Spinal cord (tissue), 10 donors: Measurements from ENCODE around the gene KIZ. TPM values are rescaled to one million over a fixed set of nuclear protein-coding genes. Genes with fewer than 3 reads are reported as not detected.
"Not testable (repeated sequence)": the region's sequence is repeated elsewhere in the genome, so short reads cannot be mapped to it uniquely, and the experiment has no call there.

ENCODE experiments used
- DNase-seq, 6 donors: peaks; one replicate each; pipeline versions ENCODE4 v3.0.0 to v3.0.0-alpha.2; 2013 to 2015; ENCODE audit warnings: low spot score in 6 of 6, low read depth in 4 of 6
- H3K27ac ChIP-seq: one replicate; pipeline ENCODE4 v1.5.1; 2013; ENCODE audit warnings: low read depth, low read length, control low read depth
- H3K27me3 ChIP-seq: one replicate; pipeline ENCODE4 v1.6.1; 2013; ENCODE audit warnings: low read length; ENCODE audit not compliant: control insufficient read depth, insufficient read depth
- H3K36me3 ChIP-seq: one replicate; pipeline ENCODE4 v1.6.1; 2013; ENCODE audit warnings: low read length; ENCODE audit not compliant: control insufficient read depth, insufficient read depth
- H3K4me1 ChIP-seq: one replicate; pipeline ENCODE4 v1.6.1; 2013; ENCODE audit warnings: low read length; ENCODE audit not compliant: control insufficient read depth, insufficient read depth
- H3K4me3 ChIP-seq: one replicate; pipeline ENCODE4 v1.5.1; 2013; ENCODE audit warnings: low read depth, low read length, control low read depth
- H3K9me3 ChIP-seq: one replicate; pipeline ENCODE4 v1.6.1; 2013; ENCODE audit warnings: low read length; ENCODE audit not compliant: control insufficient read depth, insufficient read depth
- WGBS: methylation state at CpG from one replicate; pipeline ENCODE4 v1.1.5; 2013; ENCODE audit warnings: missing lambda C conversion rate; ENCODE audit not compliant: insufficient coverage; 5-methylcytosine and 5-hydroxymethylcytosine counted together
- polyA plus RNA-seq, 2 donors: library from polyadenylated mRNA; unstranded; fragments of 120-200 nt; gene quantifications; one replicate each; pipeline ENCODE4 v1.2.1, GENCODE V29; 2013; ENCODE audit not compliant: insufficient read length in 2 of 2
- total RNA-seq, 2 donors: library from RNA; depleted of rRNA in 1 of 2; stranded (reverse); fragments of 120-200 nt in 1 of 2; fragments of >200 nt in 1 of 2; gene quantifications; one replicate each; pipeline versions ENCODE4 v1.2.3 to v1.2.4, GENCODE V29; 2013 to 2014
- donor health status: healthy.

The KIZ gene
- total and polyA plus RNA-seq, 4 donors = 27.5 to 38.0 (median 32.1) TPM

DNA sequence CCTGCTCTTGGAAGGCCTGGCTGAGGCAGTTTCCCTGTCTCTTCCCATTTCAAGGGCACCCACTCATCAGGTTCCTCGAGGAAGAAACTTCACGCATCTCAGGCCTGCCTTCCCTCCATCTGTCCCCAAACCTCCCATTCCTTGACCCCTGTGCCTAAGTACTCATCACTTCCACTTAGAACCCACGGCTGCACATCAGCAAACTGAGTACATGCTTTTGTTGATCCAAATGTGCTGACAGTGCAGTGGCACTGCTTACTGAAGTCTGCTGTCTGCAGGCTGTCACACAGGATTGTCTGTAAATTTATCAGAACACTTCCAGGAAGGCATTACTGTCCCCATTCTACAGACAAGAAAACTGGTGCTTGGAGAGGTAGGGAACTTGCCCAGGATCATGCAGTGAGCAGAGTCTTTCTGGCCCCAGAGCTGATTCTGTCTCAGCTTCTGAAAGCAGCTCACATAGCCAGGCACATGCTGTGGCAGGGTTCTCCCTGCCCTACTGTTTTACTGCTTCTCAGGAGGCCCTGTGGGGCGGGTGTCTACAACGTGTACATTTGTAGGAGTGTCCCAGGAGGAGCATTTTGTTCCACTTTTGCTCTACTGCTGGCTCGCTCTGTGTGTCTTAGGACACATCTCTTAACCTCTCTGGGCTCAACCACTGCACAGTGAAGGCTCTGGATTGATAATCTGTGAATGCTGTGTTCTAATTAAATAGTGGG is 113.1 kb downstream of the KIZ start:
- Histone ChIP-seq H3K4me1 (peaks cover 14% of the 10 kb centered on the region), H3K27ac (no peak overlapping the region), H3K36me3 (peaks cover 14% of the 10 kb centered on the region), H3K9me3 (no peaks in the 10 kb centered on the region), H3K4me3 (no peak overlapping the region), H3K27me3 (no peaks in the 10 kb centered on the region)
- DNase-seq = no peak
- 89% methylated on average over 6 of the region's 6 CpGs for WGBS

DNA sequence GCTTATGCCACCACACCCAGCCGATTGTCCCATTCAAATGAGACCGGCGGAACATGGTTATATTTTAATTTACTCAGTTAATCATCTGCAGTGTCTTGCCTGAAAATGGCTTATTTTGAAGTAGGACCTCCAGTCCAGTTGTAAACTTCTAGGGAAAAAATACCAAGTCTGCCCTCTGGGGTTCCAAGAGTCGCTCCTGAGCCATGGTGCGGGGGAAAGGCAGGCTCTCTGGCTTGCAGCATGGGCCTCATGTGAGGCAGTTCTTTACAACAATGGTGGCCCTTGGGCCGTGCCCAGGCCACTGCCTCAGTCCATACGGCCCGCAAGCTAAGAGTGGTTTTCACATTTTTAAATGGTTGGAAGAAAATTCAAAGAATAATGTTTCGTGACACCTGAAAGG is 114.5 kb downstream of the KIZ start:
- no peak for DNase-seq
- no peaks in the 10 kb centered on the region for H3K27me3 ChIP-seq
- WGBS = 99% methylated on average over 6 of the region's 9 CpGs
- no peak overlapping the region for H3K4me3 ChIP-seq
- H3K9me3 ChIP-seq = no peaks in the 10 kb centered on the region
- H3K36me3 ChIP-seq = peaks cover 22% of the 10 kb centered on the region
- no peak overlapping the region for H3K27ac ChIP-seq
- peaks cover 8% of the 10 kb centered on the region for H3K4me1 ChIP-seq

DNA sequence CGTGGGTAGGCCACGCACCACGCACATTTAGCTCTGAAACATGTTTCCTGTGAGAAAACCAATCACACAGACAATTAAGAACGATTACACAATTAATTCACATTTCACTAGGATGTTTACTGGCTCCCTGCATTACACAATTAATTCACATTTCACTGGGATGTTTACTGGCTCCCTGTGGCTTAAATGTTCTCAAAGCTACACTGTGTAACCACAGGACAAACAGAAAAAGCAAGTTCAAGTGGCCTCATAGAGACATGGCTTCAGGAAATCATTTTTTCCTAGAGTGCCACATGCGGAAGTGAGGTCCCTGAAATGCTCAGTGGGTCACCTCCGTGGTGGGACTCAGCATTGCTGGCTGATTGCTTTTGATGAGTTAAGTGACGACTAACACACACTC is 115.5 kb downstream of the KIZ start:
- no peak overlapping the region for H3K27ac ChIP-seq
- no peaks in the 10 kb centered on the region for H3K27me3 ChIP-seq
- H3K4me3 ChIP-seq = no peak overlapping the region
- 59% methylated on average over 7 of the region's 7 CpGs for WGBS
- H3K36me3 ChIP-seq = peaks cover 26% of the 10 kb centered on the region
- peak in 1 of 6 donors; percentile 90 for DNase-seq
- no peaks in the 10 kb centered on the region for H3K9me3 ChIP-seq
- peaks cover 4% of the 10 kb centered on the region for H3K4me1 ChIP-seq

- Histone ChIP-seq H3K36me3 (peaks cover 22% of the 10 kb centered on the region), H3K4me1 (peaks cover 4% of the 10 kb centered on the region), H3K9me3 (no peaks in the 10 kb centered on the region), H3K27me3 (no peaks in the 10 kb centered on the region), H3K27ac (no peak overlapping the region), H3K4me3 (no peak overlapping the region)
- DNase-seq = no peak
- WGBS = 79% methylated on average over 4 of the region's 12 CpGs
These were observed 117.9 kb downstream of the KIZ start for GRCh38 chr20:21243811-21244210.

DNA sequence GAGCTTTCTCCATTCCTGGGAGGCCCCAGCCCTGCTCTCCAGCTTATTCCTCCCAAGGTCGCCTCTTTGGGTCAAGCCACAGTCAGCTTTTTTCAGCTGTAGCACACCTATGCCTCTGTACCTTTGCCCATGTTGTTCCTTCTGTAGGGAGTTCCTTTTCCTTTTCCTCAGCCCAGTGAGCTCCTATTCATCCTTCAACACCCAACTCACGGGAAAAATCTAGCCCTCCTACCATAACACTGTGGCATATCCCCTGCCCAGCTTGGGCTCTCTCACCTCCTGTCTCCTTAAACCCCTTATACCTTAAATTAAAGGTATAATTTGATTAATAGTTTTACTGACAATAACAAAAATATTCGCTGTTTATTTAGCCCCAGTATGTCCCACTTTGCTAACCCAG is 118.9 kb downstream of the KIZ start:
- Histone ChIP-seq H3K36me3 (peaks cover 19% of the 10 kb centered on the region), H3K27me3 (no peaks in the 10 kb centered on the region), H3K4me1 (peaks cover 4% of the 10 kb centered on the region), H3K27ac (no peak overlapping the region), H3K9me3 (no peaks in the 10 kb centered on the region), H3K4me3 (no peak overlapping the region)
- WGBS = 100% methylated on average over 1 of the region's 3 CpGs
- no peak for DNase-seq

DNA sequence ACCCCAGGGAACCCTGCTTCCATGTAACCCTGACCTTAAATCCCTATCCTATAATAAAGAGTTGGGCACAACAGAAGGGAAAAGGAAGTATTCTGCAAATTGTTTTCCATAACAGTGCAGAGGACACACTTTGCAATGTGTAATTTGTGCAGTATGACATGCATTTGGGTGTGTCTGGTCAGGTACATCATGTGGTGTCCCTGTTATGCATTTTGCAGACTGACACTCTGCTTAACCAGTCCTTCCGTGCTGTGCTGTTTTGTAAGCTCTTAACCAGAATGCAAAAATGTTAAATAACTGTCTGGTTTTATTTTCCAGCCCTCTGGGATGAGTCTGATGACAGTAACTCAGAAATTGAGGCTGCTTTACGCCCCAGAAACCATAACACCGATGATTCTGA is 120.3 kb downstream of the KIZ start:
- Histone ChIP-seq H3K4me3 (no peak overlapping the region), H3K9me3 (no peaks in the 10 kb centered on the region), H3K27ac (no peak overlapping the region), H3K27me3 (no peaks in the 10 kb centered on the region), H3K4me1 (peaks cover 4% of the 10 kb centered on the region), H3K36me3 (peaks cover 19% of the 10 kb centered on the region)
- DNase-seq = no peak
- 86% methylated on average over 1 of the region's 3 CpGs for whole genome bisulfite sequencing

- not testable (repeated sequence) for H3K4me3 ChIP-seq, H3K4me1 ChIP-seq, DNase-seq, H3K27ac ChIP-seq, H3K27me3 ChIP-seq, H3K9me3 ChIP-seq
- peaks cover 17% of the 10 kb centered on the region for H3K36me3 ChIP-seq
- WGBS = 88% methylated on average over 6 of the region's 8 CpGs
These were observed 121.8 kb downstream of the KIZ start for GRCh38 chr20:21247603-21248095.

GRCh38 chr20:21251278-21251677 is 125.4 kb downstream of the KIZ start:
- no peak overlapping the region for H3K4me3 ChIP-seq
- no peak overlapping the region for H3K27ac ChIP-seq
- H3K27me3 ChIP-seq = no peaks in the 10 kb centered on the region
- no peak for DNase-seq
- no peaks in the 10 kb centered on the region for H3K9me3 ChIP-seq
- no peaks in the 10 kb centered on the region for H3K4me1 ChIP-seq
- 80% methylated on average over 1 of the region's 6 CpGs for WGBS
- H3K36me3 ChIP-seq = no peaks in the 10 kb centered on the region

DNA sequence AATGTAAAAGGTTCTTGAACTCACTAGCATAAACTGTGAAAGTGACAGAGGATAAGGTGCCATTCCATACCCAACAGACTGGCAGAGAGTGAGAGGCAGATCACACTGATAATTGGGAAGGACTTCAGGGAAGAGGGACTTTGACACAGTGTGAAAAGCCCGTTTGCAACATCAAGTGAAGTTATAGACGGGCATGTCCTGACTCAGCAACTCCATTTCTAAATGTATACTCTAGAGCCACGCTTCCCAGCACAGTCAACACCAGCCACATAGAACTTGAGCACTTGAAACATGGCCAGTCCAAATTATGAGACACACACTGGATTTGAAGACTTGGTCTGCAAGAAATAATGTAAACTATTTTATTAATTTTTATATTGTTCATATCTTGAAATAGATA is 131.3 kb downstream of the KIZ start:
- WGBS = 100% methylated on average over 1 of the region's 3 CpGs
- Histone ChIP-seq H3K27ac (no peak overlapping the region), H3K9me3 (no peaks in the 10 kb centered on the region), H3K4me1 (no peaks in the 10 kb centered on the region), H3K27me3 (no peaks in the 10 kb centered on the region), H3K36me3 (no peaks in the 10 kb centered on the region), H3K4me3 (no peak overlapping the region)
- DNase-seq = no peak

DNA sequence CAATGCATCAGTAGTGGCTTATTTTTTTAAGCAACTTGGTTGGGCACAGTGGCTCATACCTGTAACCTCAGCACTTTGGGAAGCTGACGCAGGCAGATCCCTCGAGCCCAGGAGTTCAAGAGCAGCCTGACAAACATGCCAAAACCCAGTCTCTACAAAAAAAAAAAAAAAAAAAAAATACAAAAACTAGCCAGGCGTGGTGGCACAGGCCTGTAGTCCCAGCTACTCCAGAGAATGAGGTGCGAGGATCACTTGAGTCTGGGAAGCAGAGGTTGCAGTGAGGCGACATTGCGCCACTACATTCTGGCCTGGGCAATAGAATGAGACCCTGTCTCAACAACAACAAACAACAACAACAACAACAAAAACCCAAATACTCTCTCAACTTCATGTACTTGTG is 132.5 kb downstream of the KIZ start:
- H3K27ac ChIP-seq = no peak overlapping the region
- WGBS = 100% methylated on average over 1 of the region's 6 CpGs
- H3K4me3 ChIP-seq = no peak overlapping the region
- H3K36me3 ChIP-seq = no peaks in the 10 kb centered on the region
- H3K9me3 ChIP-seq = no peaks in the 10 kb centered on the region
- no peaks in the 10 kb centered on the region for H3K4me1 ChIP-seq
- no peak for DNase-seq
- H3K27me3 ChIP-seq = no peaks in the 10 kb centered on the region
